Thoracic aorta (tissue), 2 donors: ENCODE data around the gene PLPPR2. TPM values are rescaled to one million over a fixed set of nuclear protein-coding genes. Genes with fewer than 3 reads are reported as not detected.
"Not testable (repeated sequence)": the region's sequence is repeated elsewhere in the genome, so short reads cannot be mapped to it uniquely, and the experiment has no call there.

ENCODE experiments used
- ATAC-seq: fragments of 150-250 bp; one replicate; pipeline ENCODE4 v1.8.0; 2017; ENCODE audit warnings: low read depth; ENCODE audit not compliant: insufficient number of reproducible peaks, low FRiP score
- DNase-seq: peaks from one replicate; pipeline ENCODE4 v3.0.0-alpha.2; 2020; ENCODE audit warnings: low spot score
- H3K27ac ChIP-seq, 2 donors: fragments of 200-600 bp; sonication (generic); 1 replicate in 1 of 2; 2 replicates in 1 of 2; pipeline ENCODE4 v1.5.1; 2016; ENCODE audit warnings: mild to moderate bottlenecking in 2 of 2, moderate library complexity in 2 of 2
- H3K27me3 ChIP-seq: fragments of 200-600 bp; sonication (generic); replicated peaks from 2 replicates; pipeline ENCODE4 v1.6.0; 2016; ENCODE audit warnings: mild to moderate bottlenecking; ENCODE audit not compliant: insufficient read depth
- H3K36me3 ChIP-seq: fragments of 200-600 bp; sonication (generic); one replicate; pipeline ENCODE4 v1.5.1; 2016
- H3K4me1 ChIP-seq, 2 donors: fragments of 200-600 bp; sonication (generic); 1 replicate in 1 of 2; 2 replicates in 1 of 2; pipeline versions ENCODE4 v1.5.1 to v1.6.0; 2016; ENCODE audit warnings: low read depth in 2 of 2, mild to moderate bottlenecking in 1 of 2; ENCODE audit not compliant: control insufficient read depth in 1 of 2
- H3K4me3 ChIP-seq: fragments of 200-600 bp; sonication (generic); 2 replicates; pipeline ENCODE4 v1.5.1; 2016; ENCODE audit warnings: mild to moderate bottlenecking
- H3K9me3 ChIP-seq: fragments of 200-600 bp; sonication (generic); 2 replicates; pipeline ENCODE4 v1.5.1; 2016
- total RNA-seq, 2 donors: library from RNA; depleted of rRNA; stranded (reverse); fragments of >200 nt; gene quantifications; one replicate each; pipeline versions ENCODE4 v1.1.0 to v1.2.3, GENCODE V29; 2016
- TF ChIP-seq, protein P1 (sequence below): fragments of 200-600 bp; sonication (generic); IDR thresholded peaks from one replicate; pipeline ENCODE4 v1.5.1; 2019; ENCODE audit warnings: antibody characterized with exemption

Gene PLPPR2
- total RNA-seq, 2 donors from 2014 or later = 55.7 to 69.7 TPM

DNA sequence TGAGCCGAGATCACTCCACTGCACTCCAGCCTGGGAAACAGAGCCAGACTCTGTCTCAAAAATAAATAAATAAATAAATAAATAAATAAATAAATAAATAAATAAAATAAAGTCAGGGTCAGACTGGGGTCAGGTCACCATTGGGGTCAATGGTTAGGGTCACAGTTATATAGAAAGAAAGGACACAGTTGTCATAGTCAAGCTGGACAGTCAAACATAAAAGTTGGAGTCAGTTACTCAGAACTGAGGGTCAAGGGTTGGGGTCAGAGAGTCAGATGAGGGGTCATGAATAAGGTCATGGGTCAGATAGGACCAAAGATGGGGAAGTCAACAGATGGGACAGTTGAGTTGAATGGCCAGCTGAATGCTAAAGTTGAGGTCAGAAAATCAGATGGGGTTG lies 45.6 kb downstream of the PLPPR2 start:
- DNase-seq (no peak), ATAC-seq (no peak)
- TF ChIP-seq, protein P1, sequence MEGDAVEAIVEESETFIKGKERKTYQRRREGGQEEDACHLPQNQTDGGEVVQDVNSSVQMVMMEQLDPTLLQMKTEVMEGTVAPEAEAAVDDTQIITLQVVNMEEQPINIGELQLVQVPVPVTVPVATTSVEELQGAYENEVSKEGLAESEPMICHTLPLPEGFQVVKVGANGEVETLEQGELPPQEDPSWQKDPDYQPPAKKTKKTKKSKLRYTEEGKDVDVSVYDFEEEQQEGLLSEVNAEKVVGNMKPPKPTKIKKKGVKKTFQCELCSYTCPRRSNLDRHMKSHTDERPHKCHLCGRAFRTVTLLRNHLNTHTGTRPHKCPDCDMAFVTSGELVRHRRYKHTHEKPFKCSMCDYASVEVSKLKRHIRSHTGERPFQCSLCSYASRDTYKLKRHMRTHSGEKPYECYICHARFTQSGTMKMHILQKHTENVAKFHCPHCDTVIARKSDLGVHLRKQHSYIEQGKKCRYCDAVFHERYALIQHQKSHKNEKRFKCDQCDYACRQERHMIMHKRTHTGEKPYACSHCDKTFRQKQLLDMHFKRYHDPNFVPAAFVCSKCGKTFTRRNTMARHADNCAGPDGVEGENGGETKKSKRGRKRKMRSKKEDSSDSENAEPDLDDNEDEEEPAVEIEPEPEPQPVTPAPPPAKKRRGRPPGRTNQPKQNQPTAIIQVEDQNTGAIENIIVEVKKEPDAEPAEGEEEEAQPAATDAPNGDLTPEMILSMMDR = no peak
- Histone ChIP-seq H3K4me3 (no peak overlapping the region), H3K36me3 (no peaks in the 10 kb centered on the region), H3K4me1 (no peaks in the 10 kb centered on the region), H3K27ac (no peak overlapping the region), H3K9me3 (no peaks in the 10 kb centered on the region), H3K27me3 (no peaks in the 10 kb centered on the region)

DNA sequence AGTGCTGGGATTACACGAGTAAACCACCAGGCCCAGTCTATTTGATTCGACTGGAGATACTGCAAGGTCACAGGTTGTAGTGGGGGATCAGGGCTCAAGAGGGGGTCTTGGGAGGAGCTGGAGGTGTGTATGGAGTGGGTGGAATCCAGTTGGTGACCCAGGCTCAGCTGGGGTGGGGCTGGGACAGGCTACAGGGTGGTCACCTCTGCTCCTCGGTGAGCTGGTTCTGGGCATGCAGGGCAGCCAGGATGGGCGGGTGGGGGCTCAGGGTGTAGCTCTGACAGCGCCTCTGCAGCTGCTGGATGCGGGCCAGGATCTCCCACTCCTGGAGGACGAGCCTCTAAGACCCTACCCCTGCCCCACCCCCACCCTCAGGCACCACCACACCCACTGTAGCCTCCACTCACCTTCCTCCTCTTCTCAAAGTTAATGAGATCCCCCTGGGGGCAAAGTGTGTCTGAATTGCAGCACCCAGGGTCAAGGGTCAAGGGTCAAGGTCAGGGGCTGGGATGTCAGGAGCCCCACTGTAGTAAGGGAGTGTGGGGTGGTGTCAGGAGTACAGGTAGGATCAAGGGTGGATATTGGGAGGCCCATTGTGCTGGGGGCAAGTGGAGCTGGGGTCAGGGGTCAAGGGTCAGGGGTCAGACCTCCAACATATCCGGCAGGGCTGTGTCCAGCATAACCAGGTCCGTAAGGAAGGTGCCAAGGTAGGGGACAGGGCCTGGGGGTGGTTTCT lies 46.7 kb downstream of the PLPPR2 start:
- TF ChIP-seq, protein P1 = no peak
- Histone ChIP-seq H3K27ac (no peak overlapping the region), H3K27me3 (no peaks in the 10 kb centered on the region), H3K4me3 (no peak overlapping the region), H3K9me3 (no peaks in the 10 kb centered on the region), H3K4me1 (no peaks in the 10 kb centered on the region), H3K36me3 (no peaks in the 10 kb centered on the region)
- ATAC-seq = no peak
- DNase-seq = no peak

DNA sequence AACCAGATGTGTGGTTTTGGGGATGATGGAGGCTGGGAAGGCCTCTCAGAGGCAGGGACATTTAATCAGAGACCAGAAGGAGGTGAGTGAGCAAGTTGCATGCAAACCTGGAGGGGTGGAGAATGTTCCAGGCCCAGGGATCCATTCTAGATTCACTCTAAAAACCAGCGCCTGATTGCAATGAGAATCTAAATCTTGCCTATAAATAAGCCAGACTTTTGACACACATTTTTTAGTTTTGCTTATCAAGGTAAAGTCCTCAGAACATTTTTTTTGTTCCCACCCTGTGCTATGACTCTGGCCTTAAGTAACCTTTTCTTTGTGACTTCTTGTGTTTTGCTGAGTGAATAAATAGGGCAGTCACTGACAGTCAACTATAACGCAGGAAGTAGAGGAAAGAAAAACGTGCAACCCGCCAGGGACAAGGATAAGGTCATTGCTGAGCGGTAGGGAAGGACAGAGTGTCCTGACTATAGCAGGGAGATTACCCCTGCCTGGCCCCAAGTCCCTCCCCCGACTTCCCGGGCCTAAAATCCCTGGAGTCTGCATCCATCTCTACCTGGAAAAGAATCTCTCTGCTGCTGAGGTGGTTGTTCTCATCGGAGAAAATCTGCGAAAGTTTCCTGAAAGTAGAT lies 49.5 kb downstream of the PLPPR2 start:
- Histone ChIP-seq H3K4me1 (no peaks in the 10 kb centered on the region), H3K9me3 (no peaks in the 10 kb centered on the region), H3K27me3 (no peaks in the 10 kb centered on the region), H3K36me3 (no peaks in the 10 kb centered on the region), H3K4me3 (no peak overlapping the region), H3K27ac (no peak overlapping the region)
- TF ChIP-seq, protein P1 = no peak
- DNase-seq (no peak), ATAC-seq (no peak)

DNA sequence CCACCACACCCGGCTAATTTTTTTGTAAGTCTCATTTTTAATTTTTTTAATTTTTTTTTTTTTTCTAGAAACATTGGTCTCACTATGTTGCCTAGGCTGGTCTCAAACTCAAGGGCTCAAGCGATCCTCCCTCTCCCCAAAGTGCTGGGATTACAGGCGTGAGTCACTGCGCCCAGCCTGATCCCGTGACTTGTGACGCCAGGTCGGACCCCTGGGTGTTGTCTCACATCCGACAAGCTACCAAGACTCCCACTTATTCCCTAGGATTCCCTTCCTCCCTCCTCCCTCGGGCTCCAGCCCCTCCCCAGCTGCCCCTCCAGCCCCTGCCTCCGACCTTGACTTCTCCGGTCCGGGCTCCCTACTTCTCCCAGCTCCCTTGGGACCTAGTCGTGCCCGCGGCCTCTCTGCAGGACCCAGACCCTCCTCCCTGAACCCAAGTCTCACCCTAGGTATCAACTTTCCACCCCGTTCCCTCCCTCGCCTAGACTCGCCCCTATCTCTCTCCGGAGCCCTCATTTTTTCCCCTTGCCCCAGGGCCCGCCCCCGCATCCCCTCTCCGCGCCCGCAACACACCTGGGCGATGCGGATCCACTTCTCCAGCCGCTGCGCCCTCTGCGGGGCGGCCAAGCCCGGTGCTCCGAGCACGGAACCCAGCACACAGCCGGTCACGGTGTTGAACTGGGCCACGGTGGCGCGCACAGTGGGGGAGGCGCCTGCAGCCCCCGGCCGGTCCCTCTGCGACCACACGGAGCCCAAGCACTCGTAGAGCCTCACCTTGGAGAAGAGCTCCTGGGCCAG lies 50.8 kb downstream of the PLPPR2 start:
- ATAC-seq (no peak), DNase-seq (no peak)
- TF ChIP-seq, protein P1 = no peak
- no peaks in the 10 kb centered on the region for H3K4me1 ChIP-seq
- no peaks in the 10 kb centered on the region for H3K36me3 ChIP-seq
- no peak overlapping the region for H3K27ac ChIP-seq
- no peaks in the 10 kb centered on the region for H3K9me3 ChIP-seq
- H3K4me3 ChIP-seq = no peak overlapping the region
- no peaks in the 10 kb centered on the region for H3K27me3 ChIP-seq

DNA sequence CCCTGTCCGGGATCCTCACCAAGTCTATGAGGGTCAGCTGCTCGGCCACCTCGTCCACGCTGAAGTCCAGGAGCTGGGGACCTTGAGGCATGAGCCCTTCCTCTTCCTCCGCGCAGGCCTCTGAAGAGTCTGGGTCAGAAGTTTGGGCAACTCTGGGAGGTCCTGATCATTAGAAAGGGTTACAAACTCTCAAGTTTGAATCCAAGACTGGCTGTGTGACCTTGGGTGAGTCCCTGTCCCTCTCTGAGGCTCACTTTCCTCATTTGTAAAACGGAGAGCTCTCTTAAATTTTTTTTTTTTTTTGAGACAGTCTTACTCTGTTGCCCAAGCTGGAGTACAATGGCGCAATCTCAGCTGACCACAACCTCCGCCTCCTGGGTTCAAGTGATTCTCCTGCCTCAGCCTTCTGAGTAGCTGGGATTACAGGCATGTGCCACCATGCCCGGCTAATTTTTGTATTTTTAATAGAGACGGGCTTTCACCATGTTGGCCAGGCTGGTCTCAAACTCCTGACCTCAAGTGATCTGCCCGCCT lies 51.5 kb downstream of the PLPPR2 start:
- H3K4me1 ChIP-seq, H3K9me3 ChIP-seq, H3K27ac ChIP-seq, DNase-seq, H3K4me3 ChIP-seq, ATAC-seq, H3K27me3 ChIP-seq, H3K36me3 ChIP-seq: not testable (repeated sequence)
